K562 (cell line): ENCODE results near the gene FAAH. TPM values are rescaled to one million over a fixed set of nuclear protein-coding genes. Genes with fewer than 3 reads are reported as not detected.

Experiments
- CHD7 ChIP-seq: fragments of 200-600 bp; sonication (generic); IDR thresholded peaks from one replicate; pipeline ENCODE4 v1.6.1; 2012; ENCODE audit warnings: mild to moderate bottlenecking, low read depth, low read length, inconsistent platforms
- E4F1 ChIP-seq: fragments of 250-450 bp; sonication (Bioruptor Pico); IDR thresholded peaks from 2 replicates; pipeline ENCODE4 v1.5.0; 2021; ENCODE audit warnings: mild to moderate bottlenecking, borderline replicate concordance
- POLR2H ChIP-seq: IDR thresholded peaks from 2 replicates; pipeline ENCODE4 v1.6.1; 2016; ENCODE audit warnings: missing genetic modification characterization, low read depth, mild to moderate bottlenecking, control low read depth, missing compliant biosample characterization, moderate library complexity
- UBTF ChIP-seq, 2 experiments: IDR thresholded peaks; 2 replicates each; pipeline ENCODE4 v1.6.1; 2012; ENCODE audit warnings: improper control_type of control experiment in 2 of 2, low read depth in 2 of 2, low read length in 2 of 2, borderline replicate concordance in 1 of 2
- VEZF1 ChIP-seq: fragments of 200-800 bp; sonication (Bioruptor generic); IDR thresholded peaks from 2 replicates; pipeline ENCODE4 v1.6.1; 2017; ENCODE audit warnings: missing genetic modification characterization, missing compliant biosample characterization
- polyA plus RNA-seq, 8 experiments: library from polyadenylated mRNA; depleted of rRNA in 4 of 8; stranded (reverse) in 5 of 8; unstranded in 3 of 8; fragments of >200 nt; fragmentation: Nextera tagmentation in 2 of 8; fragmentation: Illumina TruSeq in 1 of 8; extraction: Ambion mirVana in 2 of 8; extraction: Trizol in 1 of 8; gene quantifications; 2 replicates each; pipeline versions ENCODE4 v1.2.1 to v1.2.3, GENCODE V29; 2011 to 2014; ENCODE audit warnings: inconsistent platforms in 1 of 8, missing spikeins in 1 of 8
- total RNA-seq, 7 experiments: library from RNA; depleted of rRNA in 6 of 7; stranded (reverse); fragments of >200 nt in 6 of 7; fragmentation: Illumina TruSeq in 2 of 7; extraction: Trizol in 2 of 7; gene quantifications; 2 replicates each; pipeline versions ENCODE4 v1.2.1 to v1.2.3, GENCODE V29; 2011 to 2021; ENCODE audit warnings: low replicate concordance in 1 of 7

The FAAH gene
- total and polyA plus RNA-seq, 9 of the 15 experiments (the other 6 are each of a cell fraction or from before 2014, with no cell fraction given): 0.06 to 1.1 (median 0.32) TPM

GRCh38 chr1:46449223-46450159 lies 55.4 kb downstream of the FAAH start (continued):
- TF ChIP-seq VEZF1 (CRISPR knock-in tag): peak; percentile 34; the same call in 1 of the 2 replicates
- TF ChIP-seq UBTF (IDR thresholded peaks at IDR 0.05; ENCODE audit: borderline replicate concordance in 1 of 2, low read depth in 2 of 2, low read length in 2 of 2): no peak
- TF ChIP-seq E4F1: no peak
- no peak for TF ChIP-seq CHD7
- no peak for TF ChIP-seq POLR2H (tag)
